HG03342 (cell line): ENCODE measurements around the gene IDH3A.

ENCODE experiments used
- ATAC-seq: cut with Tn5 transposase; IDR thresholded peaks from one replicate; pipeline ENCODE4 v1.9.1; 2021; ENCODE audit warnings: mild to moderate bottlenecking, moderate library complexity; ENCODE audit not compliant: unreplicated experiment

Gene IDH3A

DNA sequence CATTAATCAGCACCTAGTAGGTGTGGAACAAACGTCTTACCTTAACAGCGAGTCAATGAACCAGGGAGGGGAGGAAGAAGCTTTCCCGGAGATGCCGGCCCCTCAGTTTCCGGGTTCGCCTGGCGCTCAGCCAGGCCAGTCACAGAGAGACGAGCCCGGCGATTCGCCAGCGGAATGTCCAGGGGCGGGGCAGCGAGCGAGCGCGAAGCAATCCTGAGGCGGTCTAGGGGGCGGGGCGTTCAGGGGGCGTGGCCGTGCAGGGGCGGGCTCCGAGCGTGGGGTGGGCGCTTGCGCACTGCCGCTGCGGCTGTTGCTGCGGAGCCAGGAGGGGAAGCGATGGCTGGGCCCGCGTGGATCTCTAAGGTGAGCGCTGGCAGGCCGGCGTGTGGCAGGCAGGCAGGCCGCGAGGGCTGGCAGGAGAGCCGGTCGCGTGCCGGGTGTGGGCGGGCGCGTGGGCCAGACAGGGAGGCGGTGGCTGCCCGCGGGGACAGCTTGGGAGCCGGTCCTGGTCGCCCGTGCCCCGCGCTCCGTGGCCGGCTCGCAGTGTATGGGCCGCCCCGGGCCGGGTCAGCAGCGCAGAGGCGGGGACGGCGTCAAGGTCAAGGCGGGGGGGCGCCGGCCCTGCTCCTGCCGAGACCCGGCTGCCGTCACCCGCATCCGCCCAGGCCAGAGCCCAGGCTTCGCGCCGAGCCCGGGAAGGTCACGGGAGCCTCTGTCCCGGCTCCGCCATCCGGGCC, at the start of gene IDH3A:
TSS of gene IDH3A (plus strand) at position 295 of the 737 bp plus-strand sequence. CDS start at position 337, 42 bp downstream.
- ATAC-seq, result peak; percentile 80

- no peak for ATAC-seq
These were observed 48.3 kb upstream of the IDH3A start for GRCh38 chr15:78100886-78101285.

- ATAC-seq, result no peak
These were observed 47.6 kb upstream of the IDH3A start for GRCh38 chr15:78101423-78102105.

DNA sequence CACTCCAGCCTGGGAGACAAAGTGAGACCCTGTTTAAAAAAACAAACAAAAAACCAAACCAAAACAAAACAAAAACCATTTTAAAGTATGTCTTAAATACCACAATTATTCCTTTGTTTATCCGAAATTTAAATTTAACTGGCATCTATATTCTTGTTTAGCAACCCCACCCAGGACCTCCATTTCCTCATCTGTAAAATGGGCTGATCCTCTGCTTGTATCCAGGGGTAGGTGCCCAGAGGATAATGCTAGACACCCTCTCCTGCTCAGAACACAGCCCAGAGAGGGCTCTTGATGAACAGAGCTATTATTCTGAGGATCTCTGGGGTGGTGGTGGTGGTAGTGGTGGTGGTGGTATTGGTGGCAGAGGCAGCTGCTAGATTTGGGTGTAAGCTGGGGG, 47.0 kb upstream of the IDH3A start:
- ATAC-seq, result no peak

- no peak for ATAC-seq
These were observed 46.4 kb upstream of the IDH3A start for GRCh38 chr15:78102741-78103140.

DNA sequence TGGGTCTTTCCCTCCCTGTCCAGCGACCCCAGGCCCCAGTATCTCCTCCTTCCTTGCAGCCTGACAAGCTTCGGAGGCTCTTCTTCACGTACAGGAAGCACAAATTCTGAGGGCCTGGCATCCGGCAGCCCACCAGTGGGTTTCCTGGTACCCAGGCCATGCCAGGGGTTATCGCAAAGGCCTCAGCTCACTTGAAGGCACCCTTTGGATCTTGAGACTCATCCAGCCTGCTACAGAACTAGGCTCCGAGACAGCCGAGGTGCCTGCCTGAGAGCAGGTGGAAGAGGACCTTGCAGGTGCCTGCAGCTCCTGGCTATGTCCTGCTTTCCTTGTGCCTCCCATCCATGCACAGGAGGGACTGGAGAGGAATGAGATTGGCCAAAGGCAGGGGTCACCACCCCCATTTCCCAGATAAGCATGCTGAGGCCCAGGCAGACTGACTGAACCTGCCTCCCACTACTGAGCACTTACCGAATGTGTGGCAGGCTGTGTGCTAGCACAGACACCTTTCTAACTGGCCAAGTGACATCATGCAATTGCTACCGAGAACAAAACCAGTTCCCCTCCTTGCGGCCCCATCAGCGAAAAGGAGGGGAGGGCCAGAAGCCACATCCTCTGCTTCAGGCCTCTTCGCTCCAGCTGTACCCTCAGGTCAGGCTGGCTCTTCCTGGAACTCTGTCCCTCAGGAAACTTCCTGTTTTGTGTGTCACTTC, 45.6 kb upstream of the IDH3A start:
- ATAC-seq, result peak; percentile 80

- no peak for ATAC-seq
These were observed 45.1 kb upstream of the IDH3A start for GRCh38 chr15:78104119-78104479.

DNA sequence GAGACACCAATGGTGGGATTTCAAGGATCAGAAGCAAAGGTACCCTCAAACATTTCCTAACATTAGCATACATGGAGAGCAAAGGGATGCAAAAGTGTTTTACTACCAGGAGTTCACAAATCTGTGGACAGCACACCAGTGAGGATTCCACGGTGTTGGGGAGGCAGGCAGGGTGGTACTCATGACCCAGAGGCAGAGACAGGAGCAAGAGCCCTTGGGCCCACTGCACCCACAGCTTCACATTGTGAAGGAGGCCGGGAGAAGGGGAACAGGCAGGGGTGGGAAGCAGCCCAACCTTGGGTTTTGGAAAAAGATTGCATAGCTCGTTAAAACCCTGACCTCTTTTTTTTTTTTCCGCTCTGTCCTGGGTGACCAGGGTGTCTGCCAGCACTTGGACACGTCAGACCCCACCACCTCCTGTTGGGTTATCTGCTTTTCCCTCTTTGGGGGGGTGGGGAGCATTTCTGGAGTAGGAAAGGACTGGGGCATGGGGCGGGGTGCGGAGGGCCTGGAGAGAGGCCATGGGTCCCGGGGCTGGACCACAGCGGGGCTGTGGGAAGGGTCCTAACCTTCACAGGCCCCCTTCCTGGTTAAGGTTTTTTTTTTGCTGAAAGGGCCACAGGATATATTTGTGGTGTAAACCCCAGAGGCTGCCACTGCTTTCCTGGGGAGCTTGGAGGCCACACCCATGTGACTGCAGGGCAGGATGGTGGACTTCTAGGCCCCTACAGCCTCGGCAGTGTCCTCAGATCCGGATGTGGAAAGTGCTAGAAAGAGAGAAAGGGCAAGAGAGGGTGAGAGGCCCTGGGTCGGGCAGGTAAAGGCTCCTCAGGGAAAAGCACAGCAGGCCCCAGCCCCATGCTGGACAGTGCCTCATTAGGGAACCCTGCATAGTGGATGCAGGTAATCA, 44.3 kb upstream of the IDH3A start:
- no peak for ATAC-seq

DNA sequence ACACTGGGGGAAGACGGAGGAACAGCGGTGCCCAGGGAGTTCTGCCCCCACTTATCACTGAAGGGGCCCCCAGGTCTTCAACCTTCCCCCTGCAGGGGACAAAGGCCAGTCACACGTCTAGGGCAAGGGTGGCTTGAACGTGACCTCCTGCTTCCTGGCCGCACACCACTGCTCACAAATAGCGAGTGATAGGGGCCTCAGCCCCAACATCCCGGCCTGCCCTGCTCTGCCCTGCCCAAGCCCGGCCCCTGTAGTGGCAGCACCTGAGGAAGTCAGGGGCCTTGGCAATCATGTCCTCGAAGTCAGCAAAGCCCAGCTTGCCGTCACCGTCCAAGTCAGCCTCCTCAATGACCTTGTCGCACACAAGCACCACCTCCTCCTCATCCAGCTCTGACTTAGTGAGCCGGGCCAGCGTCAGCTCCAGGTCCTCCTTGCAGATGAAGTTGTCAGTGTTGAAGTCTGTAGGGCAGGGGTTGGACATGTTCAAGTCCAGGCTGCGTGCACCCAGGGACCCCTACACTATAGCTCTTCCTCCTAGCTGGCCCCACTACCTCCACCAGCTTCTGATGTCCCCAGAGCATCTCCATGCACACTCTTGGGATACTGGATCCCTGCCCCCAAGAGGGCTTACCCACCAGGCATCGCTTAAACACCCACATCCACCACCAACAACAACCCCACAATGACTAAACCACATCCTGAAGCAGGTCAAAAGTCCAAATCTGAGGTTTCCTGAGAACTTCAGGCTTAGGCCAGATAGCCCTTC, 43.5 kb upstream of the IDH3A start:
- ATAC-seq, result no peak

GRCh38 chr15:78107471-78107870, 41.7 kb upstream of the IDH3A start:
- ATAC-seq, result no peak

DNA sequence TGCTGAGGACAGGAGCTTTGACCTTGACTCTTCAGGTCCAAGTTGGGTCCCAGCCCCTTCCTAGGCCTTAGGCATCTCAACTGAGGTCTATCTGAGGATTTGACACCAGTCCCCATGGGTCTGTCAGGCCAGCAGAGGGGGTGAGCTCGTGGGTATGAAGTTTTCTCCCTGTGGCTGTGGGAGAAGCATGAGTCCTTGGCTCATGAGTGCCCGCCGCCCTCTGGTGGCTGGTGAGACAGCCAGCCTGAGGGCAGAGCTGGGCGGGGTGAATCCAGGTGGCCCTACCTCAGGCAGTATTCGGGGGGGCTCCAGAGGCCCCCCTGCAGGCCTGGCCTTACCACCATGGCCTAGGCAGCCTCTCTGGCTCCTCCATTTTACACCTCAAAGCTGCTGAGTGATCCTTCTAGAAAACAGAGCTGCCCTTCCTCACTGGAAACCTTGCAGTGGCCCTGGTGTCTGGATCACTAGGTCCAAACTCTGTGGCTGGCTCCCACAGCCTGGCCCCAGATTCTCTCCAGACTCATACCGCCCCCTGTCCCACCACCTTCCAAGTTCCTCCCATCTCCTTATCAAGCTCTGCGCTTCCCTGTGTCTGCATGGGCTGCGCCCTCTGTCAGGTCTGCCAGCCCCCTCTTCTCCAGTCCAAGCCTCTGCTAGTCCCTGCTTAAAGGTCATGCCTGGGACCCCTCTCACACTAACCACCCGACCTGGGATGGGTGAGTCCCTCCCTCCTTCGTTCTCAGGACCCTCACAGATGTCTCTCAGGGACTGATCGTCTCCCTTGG, 40.7 kb upstream of the IDH3A start:
- no peak for ATAC-seq

GRCh38 chr15:78109156-78109555, 40.0 kb upstream of the IDH3A start:
- ATAC-seq, result no peak

GRCh38 chr15:78110096-78110495, 39.1 kb upstream of the IDH3A start:
- no peak for ATAC-seq

- ATAC-seq, result no peak
These were observed 38.2 kb upstream of the IDH3A start for GRCh38 chr15:78110916-78111475.

DNA sequence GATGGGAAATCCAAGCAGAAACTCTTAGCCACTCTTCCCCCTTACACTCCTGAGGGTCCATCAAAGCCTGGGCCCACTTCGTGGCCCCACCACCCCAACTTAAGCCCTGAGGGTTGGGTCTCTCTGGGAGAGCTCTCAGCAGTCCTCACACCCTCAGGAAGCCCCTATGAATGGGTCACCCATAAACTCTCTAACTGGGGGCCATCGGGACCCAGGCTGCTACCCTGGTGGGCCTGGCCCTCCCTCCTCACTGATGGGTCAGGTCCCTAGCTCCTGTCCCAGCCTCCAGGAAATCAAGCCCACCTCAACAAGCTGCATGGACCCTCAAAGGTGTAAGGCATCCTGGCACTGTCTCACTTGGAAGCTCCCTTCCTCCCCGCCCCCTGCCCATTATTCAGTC, 37.4 kb upstream of the IDH3A start:
- no peak for ATAC-seq

DNA sequence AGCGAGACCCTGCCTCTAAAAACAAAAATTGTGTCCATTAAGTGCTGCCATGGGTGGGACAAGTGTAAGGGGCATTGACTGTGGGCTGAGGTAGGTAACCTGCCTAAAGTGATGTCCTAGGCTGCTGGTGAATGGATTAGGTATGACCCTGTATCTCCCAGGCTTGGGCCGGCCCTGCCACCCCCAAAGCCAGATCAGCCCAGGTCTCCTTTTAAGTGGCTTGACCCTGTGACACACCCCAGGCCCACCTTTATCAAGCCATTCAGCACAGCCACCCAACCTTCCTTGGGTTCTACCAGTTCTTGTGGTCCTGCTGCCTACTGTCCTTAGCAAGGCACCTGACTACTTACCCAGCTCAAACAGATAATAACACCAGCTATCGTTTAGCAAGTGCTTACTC, 36.6 kb upstream of the IDH3A start:
- no peak for ATAC-seq

- ATAC-seq, result no peak
These were observed 28.6 kb upstream of the IDH3A start for GRCh38 chr15:78120523-78120922.

DNA sequence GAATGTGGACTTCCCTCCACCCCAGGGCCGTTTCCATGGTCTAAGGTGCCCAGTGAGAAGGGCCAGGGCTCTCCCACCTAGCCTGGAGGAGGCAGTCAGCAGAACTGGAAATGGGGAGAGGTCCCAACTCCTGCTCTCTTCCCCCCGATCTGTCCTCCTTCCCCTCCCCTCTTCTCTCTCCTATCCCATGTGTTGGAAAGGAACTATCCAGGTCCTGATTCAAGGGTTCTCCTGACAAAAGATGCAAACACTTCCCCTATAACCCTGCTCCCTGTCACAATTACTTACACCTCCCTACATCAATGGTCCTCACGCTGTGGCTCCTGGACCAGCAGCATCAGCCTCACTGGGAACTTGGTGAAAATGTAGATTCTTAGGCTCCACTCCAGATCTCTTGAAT, 23.9 kb upstream of the IDH3A start:
- ATAC-seq, result no peak

DNA sequence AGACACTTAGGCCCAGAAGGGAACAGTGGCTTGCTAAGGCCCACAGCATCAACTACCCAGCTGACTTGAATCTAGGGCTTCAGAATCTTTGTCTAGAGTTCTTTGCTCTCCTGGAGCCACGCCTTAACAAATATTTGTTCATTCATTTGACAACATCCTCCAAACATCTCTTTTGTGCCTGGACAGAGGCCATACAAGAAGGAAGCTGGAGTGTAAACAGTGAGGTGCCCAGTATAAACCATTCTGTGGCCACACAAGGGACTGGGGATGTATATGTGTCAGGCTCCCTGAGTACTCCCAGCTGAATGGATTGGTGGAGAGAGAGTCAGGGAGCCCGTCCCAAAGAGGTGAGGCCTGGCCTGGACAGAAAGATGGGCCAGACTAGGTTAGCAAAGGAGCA, 21.3 kb upstream of the IDH3A start:
- no peak for ATAC-seq
